Heart left ventricle (tissue), 16 donors: ENCODE data around the gene BET1L. TPM values are rescaled to one million over a fixed set of nuclear protein-coding genes. Genes with fewer than 3 reads are reported as not detected.

Experiments
- ATAC-seq, 4 donors: fragments of 200-7000 bp; cut with Tn5 transposase; one replicate each; pipeline ENCODE4 v1.9.1; 2020 to 2022; ENCODE audit warnings: moderate library complexity in 4 of 4, mild to moderate bottlenecking in 3 of 4, moderate number of reproducible peaks in 1 of 4
- DNase-seq, 5 donors: peaks; one replicate each; pipeline ENCODE4 v3.0.0-alpha.2; 2020
- H3K27ac ChIP-seq, 12 donors: fragments of 200-600 bp; sonication (generic) in 4 of 12; one replicate each; pipeline versions ENCODE4 v1.5.0 to v1.8.0; 2016 to 2022; ENCODE audit warnings: mild to moderate bottlenecking in 2 of 12
- H3K27me3 ChIP-seq, 9 donors: fragments of 200-600 bp; sonication (generic) in 2 of 9; one replicate each; pipeline versions ENCODE4 v1.5.1 to v1.8.0; 2016 to 2022; ENCODE audit warnings: mild to moderate bottlenecking in 3 of 9
- H3K36me3 ChIP-seq, 9 donors: fragments of 200-600 bp; sonication (generic) in 2 of 9; one replicate each; pipeline versions ENCODE4 v1.5.0 to v1.8.0; 2018 to 2022; ENCODE audit warnings: mild to moderate bottlenecking in 2 of 9
- H3K4me1 ChIP-seq, 12 donors: fragments of 200-600 bp; sonication (generic) in 4 of 12; one replicate each; pipeline versions ENCODE4 v1.5.0 to v1.8.0; 2016 to 2022; ENCODE audit warnings: mild to moderate bottlenecking in 3 of 12
- H3K4me3 ChIP-seq, 12 donors: fragments of 200-600 bp; sonication (generic) in 4 of 12; one replicate each; pipeline versions ENCODE4 v1.5.0 to v1.8.0; 2017 to 2022; ENCODE audit warnings: mild to moderate bottlenecking in 9 of 12, moderate library complexity in 4 of 12
- H3K9me3 ChIP-seq, 12 donors: fragments of 200-600 bp; sonication (generic) in 4 of 12; one replicate each; pipeline versions ENCODE4 v1.5.0 to v1.8.0; 2016 to 2022; ENCODE audit warnings: mild to moderate bottlenecking in 1 of 12
- POLR2A ChIP-seq, 2 donors: fragments of 450-650 bp; IDR thresholded peaks; one replicate each; pipeline ENCODE4 v1.6.1; 2017; ENCODE audit warnings: antibody characterized with exemption in 2 of 2, mild to moderate bottlenecking in 2 of 2, moderate library complexity in 2 of 2
- WGBS, 4 donors: extraction: QIAGEN DNeasy Blood & Tissue Kit in 2 of 4; methylation state at CpG; one replicate each; pipeline versions ENCODE4 v1.1.5 to v1.1.7; 2013 to 2018; 5-methylcytosine and 5-hydroxymethylcytosine counted together
- intact Hi-C, 10 donors: fragments of 100-400 bp; cut with DNase I; formaldehyde crosslinking; loops; one replicate each; pipeline versions ENCODE4 v1.11.1 to v1.14.2; 2022
- polyA plus RNA-seq, 2 donors: library from polyadenylated mRNA; stranded (reverse); fragments of 200-250 nt; gene quantifications; one replicate each; pipeline ENCODE4 v1.2.3, GENCODE V29; 2013
- total RNA-seq, 9 donors: library from RNA; depleted of rRNA in 2 of 9; stranded (reverse); fragments of >200 nt in 2 of 9; fragmentation: NEBNext Ultra II Directional in 3 of 9; extraction: Animal tissue kit (Norgen Biotek cat#: 25700) in 3 of 9; gene quantifications; one replicate each; pipeline versions ENCODE4 v1.1.0 to v1.2.4, GENCODE V29; 2016 to 2023
- TF ChIP-seq, protein P1 (sequence below), 12 donors: fragments of 200-600 bp; sonication (generic) in 4 of 12; IDR thresholded peaks; one replicate each; pipeline versions ENCODE4 v1.5.0 to v1.8.0; 2018 to 2022; ENCODE audit warnings: antibody characterized with exemption in 12 of 12, mild to moderate bottlenecking in 5 of 12
- donor health status: ischemic (EF 13 %, LVEDD 7.1; RV severe dilation, severe dysfunction).
- donor health status: healthy with polysubstance abuse.
- donor health status: DM: no; HTN: yes; CAD: no.
- donor health status: DM: no; HTN: no; CAD: no.
- donor health status: ischemic (EF 25% LVEDD 6.9; RV normal size, moderate dysfunction).
- donor health status: ischemic (EF 25% LVEDD 5.7; RV mildly dilated, moderate dysfunction).
- donor health status: healthy.
- donor health status: DM: yes; HTN: yes; CAD: no.
- donor health status: ischemic (EF 35%, LVEDD 5.7; RV mildly dilated, moderate dysfunction).
- donor health status: nonischemic (EF 11% LVEDD 7.7; RV severe dilation, severe dysfunction).
- donor health status: DM: yes; HTN: yes; CAD: no.
- donor health status: PGD.
- donor health status: ischemic (EF 29% LVEDD 5.4; RV normal size, mild dysfunction).
- donor health status: nonischemic (EF 23%, LVEDD 6.1; RV moderate dilation, normal function).

The BET1L gene
- total and polyA plus RNA-seq, 11 donors = 12.9 to 32.2 (median 20.9) TPM

- TF ChIP-seq, protein P1, sequence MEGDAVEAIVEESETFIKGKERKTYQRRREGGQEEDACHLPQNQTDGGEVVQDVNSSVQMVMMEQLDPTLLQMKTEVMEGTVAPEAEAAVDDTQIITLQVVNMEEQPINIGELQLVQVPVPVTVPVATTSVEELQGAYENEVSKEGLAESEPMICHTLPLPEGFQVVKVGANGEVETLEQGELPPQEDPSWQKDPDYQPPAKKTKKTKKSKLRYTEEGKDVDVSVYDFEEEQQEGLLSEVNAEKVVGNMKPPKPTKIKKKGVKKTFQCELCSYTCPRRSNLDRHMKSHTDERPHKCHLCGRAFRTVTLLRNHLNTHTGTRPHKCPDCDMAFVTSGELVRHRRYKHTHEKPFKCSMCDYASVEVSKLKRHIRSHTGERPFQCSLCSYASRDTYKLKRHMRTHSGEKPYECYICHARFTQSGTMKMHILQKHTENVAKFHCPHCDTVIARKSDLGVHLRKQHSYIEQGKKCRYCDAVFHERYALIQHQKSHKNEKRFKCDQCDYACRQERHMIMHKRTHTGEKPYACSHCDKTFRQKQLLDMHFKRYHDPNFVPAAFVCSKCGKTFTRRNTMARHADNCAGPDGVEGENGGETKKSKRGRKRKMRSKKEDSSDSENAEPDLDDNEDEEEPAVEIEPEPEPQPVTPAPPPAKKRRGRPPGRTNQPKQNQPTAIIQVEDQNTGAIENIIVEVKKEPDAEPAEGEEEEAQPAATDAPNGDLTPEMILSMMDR (IDR thresholded peaks at IDR 0.05) = no peak
- ATAC-seq = peak in 2 of 4 donors; percentile 0 to 25
- Histone ChIP-seq H3K4me3 (peak overlapping the region; percentile 65 to 100 (median 89)), H3K4me1 (peaks cover 19 to 64% (median 38%) of the 10 kb centered on the region in 12 donors), H3K27ac (peak overlapping the region; percentile 96 to 100 (median 99)), H3K9me3 (no peaks in the 10 kb centered on the region), H3K36me3 (peaks cover 0 to 60% (median 52%) of the 10 kb centered on the region in 9 donors), H3K27me3 (no peaks in the 10 kb centered on the region)
- WGBS, 4 donors = 1 to 4% (median 3%) methylated on average over 15 to 39 of the region's 39 CpGs
- intact Hi-C loops = loop anchor here in 9 of 10 donors (1.0 to 10.0 kb wide), 12 partner anchors 30 to 308 kb away; partner anchors contain the start of genes PTDSS2 (in 3 of the 9), RNH1 (in 3 of the 9), IFITM2 (in 2 of the 9) and PSMD13 (in 2 of the 9)
- DNase-seq = peak in 2 of 5 donors; percentile 46 to 54
Measured at GRCh38 chr11:206526-207207, 532 bp downstream of the BET1L start.

GRCh38 chr11:206002-206384 lies 1.2 kb downstream of the BET1L start:
- peaks cover 0 to 60% (median 49%) of the 10 kb centered on the region in 9 donors for H3K36me3 ChIP-seq
- H3K4me3 ChIP-seq = peak overlapping the region in 11 of 12 donors; percentile 65 to 100 (median 93)
- H3K27ac ChIP-seq = peak overlapping the region in 8 of 12 donors; percentile 97 to 100 (median 99)
- no peaks in the 10 kb centered on the region for H3K9me3 ChIP-seq
- peaks cover 19 to 68% (median 37%) of the 10 kb centered on the region in 12 donors for H3K4me1 ChIP-seq
- no peaks in the 10 kb centered on the region for H3K27me3 ChIP-seq
- no peak for TF ChIP-seq POLR2A (IDR thresholded peaks at IDR 0.05)
- TF ChIP-seq, protein P1 (IDR thresholded peaks at IDR 0.05) = no peak
- 77 to 87% (median 83%) methylated on average over 4 to 7 of the region's 7 CpGs for WGBS, 4 donors
- DNase-seq = no peak
- ATAC-seq = no peak
- intact Hi-C loops = loop anchor here in 9 of 10 donors (2.0 to 10.0 kb wide), 11 partner anchors 31 to 309 kb away; partner anchors contain the start of genes PTDSS2 (in 3 of the 9), RNH1 (in 3 of the 9), IFITM2 (in 2 of the 9) and B4GALNT4 (in 1 of the 9)

- DNase-seq = no peak
- Histone ChIP-seq H3K4me1 (peaks cover 19 to 66% (median 32%) of the 10 kb centered on the region in 12 donors), H3K4me3 (peak overlapping the region in 9 of 12 donors; percentile 75 to 100 (median 94)), H3K27me3 (no peaks in the 10 kb centered on the region), H3K36me3 (peaks cover 0 to 59% (median 49%) of the 10 kb centered on the region in 9 donors), H3K9me3 (no peaks in the 10 kb centered on the region), H3K27ac (no peak overlapping the region)
- intact Hi-C loops = loop anchor here in 9 of 10 donors (2.0 to 10.0 kb wide), 11 partner anchors 31 to 309 kb away; partner anchors contain the start of genes PTDSS2 (in 3 of the 9), RNH1 (in 3 of the 9), IFITM2 (in 2 of the 9) and B4GALNT4 (in 1 of the 9)
- ATAC-seq = no peak
- WGBS, 4 donors = 85 to 92% (median 91%) methylated on average over 13 to 16 of the region's 16 CpGs
- no peak for TF ChIP-seq POLR2A (IDR thresholded peaks at IDR 0.05)
- TF ChIP-seq, protein P1 (IDR thresholded peaks at IDR 0.05) = no peak
Measured at GRCh38 chr11:205221-206001, 1.8 kb downstream of the BET1L start.
